ENCODE measurements around the gene RASL10A. TPM values are rescaled to one million over a fixed set of nuclear protein-coding genes. Genes with fewer than 3 reads are reported as not detected.

RASL10A gene
- total RNA-seq, 1 experiment from 2014 or later = 1.6 TPM

DNA sequence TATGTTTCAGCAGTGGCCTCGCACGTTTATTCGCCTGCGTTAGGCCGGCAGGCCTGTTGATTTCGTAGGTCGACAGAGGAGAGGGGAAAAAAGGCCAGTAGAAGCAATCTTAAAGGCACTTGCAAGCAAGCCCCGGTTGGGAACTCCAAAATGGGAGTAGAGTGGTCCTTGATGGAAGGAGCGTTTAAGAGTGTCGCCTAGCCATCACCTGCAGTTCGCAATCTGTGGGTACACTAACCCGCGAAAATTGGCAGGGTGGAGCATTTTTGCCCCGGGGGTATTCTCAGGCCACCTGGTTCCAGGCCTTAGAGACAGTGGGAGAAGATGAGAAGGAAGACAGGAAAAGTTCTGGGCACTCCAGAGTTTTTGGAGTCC, 46.3 kb downstream of the RASL10A start:
- peaks cover 44% of the 10 kb centered on the region for H3K4me1 Mint-ChIP-seq (ENCODE audit: low read depth, unreplicated experiment)
- TF ChIP-seq, protein P1, sequence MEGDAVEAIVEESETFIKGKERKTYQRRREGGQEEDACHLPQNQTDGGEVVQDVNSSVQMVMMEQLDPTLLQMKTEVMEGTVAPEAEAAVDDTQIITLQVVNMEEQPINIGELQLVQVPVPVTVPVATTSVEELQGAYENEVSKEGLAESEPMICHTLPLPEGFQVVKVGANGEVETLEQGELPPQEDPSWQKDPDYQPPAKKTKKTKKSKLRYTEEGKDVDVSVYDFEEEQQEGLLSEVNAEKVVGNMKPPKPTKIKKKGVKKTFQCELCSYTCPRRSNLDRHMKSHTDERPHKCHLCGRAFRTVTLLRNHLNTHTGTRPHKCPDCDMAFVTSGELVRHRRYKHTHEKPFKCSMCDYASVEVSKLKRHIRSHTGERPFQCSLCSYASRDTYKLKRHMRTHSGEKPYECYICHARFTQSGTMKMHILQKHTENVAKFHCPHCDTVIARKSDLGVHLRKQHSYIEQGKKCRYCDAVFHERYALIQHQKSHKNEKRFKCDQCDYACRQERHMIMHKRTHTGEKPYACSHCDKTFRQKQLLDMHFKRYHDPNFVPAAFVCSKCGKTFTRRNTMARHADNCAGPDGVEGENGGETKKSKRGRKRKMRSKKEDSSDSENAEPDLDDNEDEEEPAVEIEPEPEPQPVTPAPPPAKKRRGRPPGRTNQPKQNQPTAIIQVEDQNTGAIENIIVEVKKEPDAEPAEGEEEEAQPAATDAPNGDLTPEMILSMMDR (IDR thresholded peaks at IDR 0.05; ENCODE audit: unreplicated experiment) = no peak
- TSS peak; percentile 34 for BruUV-seq (replicated peaks)
- CTCF ChIA-PET = no interaction called here
- peak overlapping the region; percentile 94 for H3K4me3 Mint-ChIP-seq (ENCODE audit: low read depth, unreplicated experiment)
- peak overlapping the region; percentile 100 for H3K27ac Mint-ChIP-seq (ENCODE audit: unreplicated experiment)
- H3K9me3 Mint-ChIP-seq (ENCODE audit: low read depth, unreplicated experiment) = no peaks in the 10 kb centered on the region
- no peak for DNase-seq
- intact Hi-C loops (cut with micrococcal nuclease; ENCODE audit: unreplicated experiment) = no loop called here
- H3K36me3 Mint-ChIP-seq (ENCODE audit: insufficient read depth, unreplicated experiment) = peaks cover 84% of the 10 kb centered on the region
- no peaks in the 10 kb centered on the region for H3K27me3 Mint-ChIP-seq (ENCODE audit: unreplicated experiment)

DNA sequence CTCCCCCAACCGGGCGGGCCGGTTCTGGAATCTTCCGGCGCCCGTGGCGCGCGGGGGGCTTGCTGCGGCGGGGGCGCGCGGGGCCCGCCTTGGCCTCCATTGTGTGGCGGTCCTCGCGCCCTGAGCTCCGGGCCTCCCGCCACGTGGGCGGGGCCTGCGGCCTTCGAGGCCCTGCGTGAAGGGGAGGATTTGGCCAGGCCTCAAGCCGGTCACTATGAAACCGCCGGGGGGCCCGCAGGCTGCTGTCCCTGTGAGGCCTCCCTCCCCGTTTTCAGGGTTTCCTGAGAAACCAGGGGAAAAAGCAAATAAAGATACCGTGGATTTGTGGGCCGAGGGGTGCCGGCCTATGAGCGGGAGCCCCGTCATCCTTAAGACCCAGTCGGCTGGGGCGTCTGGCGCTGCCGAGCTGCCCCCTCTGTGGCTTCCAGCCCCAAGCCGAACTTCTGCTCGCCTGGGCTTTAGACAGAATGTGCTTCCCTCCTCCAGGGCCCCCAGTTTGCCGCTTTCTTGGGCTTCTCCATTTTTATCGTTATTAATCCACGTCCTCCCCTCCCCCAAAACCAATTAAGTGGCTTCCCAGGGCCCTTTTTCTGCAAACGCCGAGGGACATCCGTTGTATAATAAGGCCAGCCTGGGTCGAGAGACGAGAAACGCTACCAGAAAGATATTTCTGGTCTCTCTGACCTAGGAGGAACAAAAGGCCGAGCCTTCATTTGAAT, 46.8 kb downstream of the RASL10A start:
- Mint-ChIP-seq H3K4me3 (ENCODE audit: low read depth, unreplicated experiment) (peak overlapping the region; percentile 94), H3K36me3 (ENCODE audit: insufficient read depth, unreplicated experiment) (peaks cover 78% of the 10 kb centered on the region), H3K27me3 (ENCODE audit: unreplicated experiment) (no peaks in the 10 kb centered on the region), H3K9me3 (ENCODE audit: low read depth, unreplicated experiment) (no peaks in the 10 kb centered on the region), H3K27ac (ENCODE audit: unreplicated experiment) (peak overlapping the region; percentile 100), H3K4me1 (ENCODE audit: low read depth, unreplicated experiment) (peaks cover 41% of the 10 kb centered on the region)
- intact Hi-C loops (cut with micrococcal nuclease; ENCODE audit: unreplicated experiment) = no loop called here
- BruUV-seq (replicated peaks) = no TSS peak
- peak; percentile 36 for DNase-seq
- TF ChIP-seq, protein P1 (IDR thresholded peaks at IDR 0.05; ENCODE audit: unreplicated experiment) = no peak
- CTCF ChIA-PET = no interaction called here

DNA sequence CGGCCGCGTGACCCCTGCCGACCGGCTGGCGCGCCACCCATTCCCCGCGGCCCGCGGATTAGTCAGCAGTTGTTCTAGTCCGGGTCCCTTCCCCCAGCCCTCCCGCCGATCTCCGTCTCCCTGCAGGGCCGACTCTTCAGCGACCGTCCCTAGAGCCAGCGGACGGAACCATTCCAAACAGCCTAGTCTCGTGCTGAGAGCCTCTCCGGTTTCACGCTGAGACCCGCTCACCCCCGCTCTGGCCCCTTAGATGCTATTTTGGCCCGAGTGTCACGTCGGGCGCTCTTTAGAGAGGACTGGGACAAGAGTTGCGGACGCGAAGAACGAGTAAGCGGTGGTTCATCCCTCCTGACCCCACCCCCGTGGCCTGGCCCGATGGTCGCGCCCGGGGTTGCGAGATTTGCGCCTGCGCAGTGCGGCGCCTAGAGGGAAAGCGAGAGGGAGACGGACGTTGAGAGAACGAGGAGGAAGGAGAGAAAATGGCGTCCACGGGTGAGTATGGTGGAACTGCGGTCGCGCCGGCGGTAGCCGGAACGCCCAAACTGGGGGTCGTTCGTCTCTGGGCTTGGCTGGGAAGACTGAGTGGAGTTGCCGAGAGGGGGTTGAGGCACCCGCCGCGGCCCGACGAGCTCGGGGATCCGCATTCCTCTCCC, 47.5 kb downstream of the RASL10A start, which contains the start of the genes EWSR1 and RHBDD3:
TSS of gene EWSR1 (plus strand) at position 411 of the 653 bp plus-strand sequence. CDS start at position 480, 69 bp downstream.
TSS of gene RHBDD3 (minus strand) at position 124 of the 653 bp plus-strand sequence. CDS start 2,355 bp downstream, outside the sequence.
- Mint-ChIP-seq H3K4me1 (ENCODE audit: low read depth, unreplicated experiment) (peaks cover 34% of the 10 kb centered on the region), H3K36me3 (ENCODE audit: insufficient read depth, unreplicated experiment) (peaks cover 71% of the 10 kb centered on the region), H3K9me3 (ENCODE audit: low read depth, unreplicated experiment) (no peaks in the 10 kb centered on the region), H3K27me3 (ENCODE audit: unreplicated experiment) (no peaks in the 10 kb centered on the region), H3K27ac (ENCODE audit: unreplicated experiment) (peak within 1 kb of the TSS; percentile 100), H3K4me3 (ENCODE audit: low read depth, unreplicated experiment) (peak within 1 kb of the TSS; percentile 94)
- TF ChIP-seq, protein P1 (IDR thresholded peaks at IDR 0.05; ENCODE audit: unreplicated experiment) = no peak
- BruUV-seq (replicated peaks) = no TSS peak
- DNase-seq = peak; percentile 97
- intact Hi-C loops (cut with micrococcal nuclease; ENCODE audit: unreplicated experiment) = no loop called here
- CTCF ChIA-PET = interaction anchor here (0.6 kb wide), 1 partner anchor 504 kb away, joined by 3 read pairs; no protein-coding TSS in a partner anchor

DNA sequence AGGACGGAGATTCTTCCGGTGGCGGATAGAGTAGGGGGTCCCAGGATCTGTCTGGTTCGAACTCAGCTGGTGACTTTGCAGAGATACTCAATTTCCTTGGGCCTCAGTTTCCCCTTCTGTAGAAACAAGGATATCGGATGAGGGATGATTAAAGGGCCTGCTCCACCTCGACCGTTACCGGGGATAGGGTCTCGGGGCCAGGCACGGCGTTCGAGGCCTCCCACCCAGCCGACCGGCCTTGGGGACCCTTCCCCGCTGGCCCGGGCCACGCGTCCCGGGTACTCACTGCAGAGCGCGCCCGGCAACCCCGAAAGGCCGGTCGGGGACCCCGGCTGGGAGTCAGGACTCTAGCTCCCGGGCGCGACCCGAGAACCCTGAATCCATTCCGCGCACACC, 48.0 kb downstream of the RASL10A start:
- H3K4me1 Mint-ChIP-seq (ENCODE audit: low read depth, unreplicated experiment) = peaks cover 32% of the 10 kb centered on the region
- H3K9me3 Mint-ChIP-seq (ENCODE audit: low read depth, unreplicated experiment) = no peaks in the 10 kb centered on the region

More for the DNA sequence above, 48.0 kb downstream of the RASL10A start:
- Mint-ChIP-seq H3K27me3 (ENCODE audit: unreplicated experiment) (no peaks in the 10 kb centered on the region), H3K27ac (ENCODE audit: unreplicated experiment) (peak overlapping the region; percentile 100), H3K36me3 (ENCODE audit: insufficient read depth, unreplicated experiment) (peaks cover 69% of the 10 kb centered on the region), H3K4me3 (ENCODE audit: low read depth, unreplicated experiment) (peak overlapping the region; percentile 94)
- BruUV-seq (replicated peaks) = TSS peak; percentile 69
- intact Hi-C loops (cut with micrococcal nuclease; ENCODE audit: unreplicated experiment) = no loop called here
- CTCF ChIA-PET = interaction anchor here (0.6 kb wide), 1 partner anchor 504 kb away, joined by 3 read pairs; no protein-coding TSS in a partner anchor
- no peak for DNase-seq
- TF ChIP-seq, protein P1 (IDR thresholded peaks at IDR 0.05; ENCODE audit: unreplicated experiment) = no peak
